A673 (cell line): ENCODE data around the gene TSC22D2.

Experiments used
- CTCF ChIP-seq: fragments of 300-800, 200-600 bp; sonication (generic); conservative IDR thresholded peaks from 2 replicates; pipeline ENCODE4 v1.5.1; 2017; ENCODE audit warnings: low read depth, mild to moderate bottlenecking, antibody characterized with exemption, low read length, moderate library complexity, mixed read lengths
- EZH2 ChIP-seq: fragments of 200-600 bp; sonication (generic); IDR thresholded peaks from 2 replicates; pipeline ENCODE4 v1.6.1; 2017; ENCODE audit warnings: borderline replicate concordance, low read depth, mild to moderate bottlenecking, mixed read lengths, antibody characterized with exemption, low read length; ENCODE audit not compliant: poor library complexity, severe bottlenecking

- TF ChIP-seq CTCF = no peak
- TF ChIP-seq EZH2 = no peak
These were observed 49.9 kb downstream of the TSC22D2 start for GRCh38 chr3:150458001-150458400.
